Uterus (tissue), 2 donors: Measurements from ENCODE around the gene TUFT1.

Source experiments
- POLR2A ChIP-seq, 2 donors: fragments of 450-650 bp; IDR thresholded peaks; one replicate each; pipeline ENCODE4 v1.6.1; 2016; ENCODE audit warnings: antibody characterized with exemption in 2 of 2, mild to moderate bottlenecking in 1 of 2, moderate library complexity in 1 of 2
- TF ChIP-seq, protein P1 (sequence below), 4 experiments: fragments of 200-600 bp in 2 of 4; fragments of 450-650 bp in 2 of 4; sonication (generic) in 2 of 4; IDR thresholded peaks; one replicate each; pipeline ENCODE4 v1.5.1; 2016 to 2019; ENCODE audit warnings: antibody characterized with exemption in 4 of 4, mild to moderate bottlenecking in 2 of 4, moderate library complexity in 1 of 4

DNA sequence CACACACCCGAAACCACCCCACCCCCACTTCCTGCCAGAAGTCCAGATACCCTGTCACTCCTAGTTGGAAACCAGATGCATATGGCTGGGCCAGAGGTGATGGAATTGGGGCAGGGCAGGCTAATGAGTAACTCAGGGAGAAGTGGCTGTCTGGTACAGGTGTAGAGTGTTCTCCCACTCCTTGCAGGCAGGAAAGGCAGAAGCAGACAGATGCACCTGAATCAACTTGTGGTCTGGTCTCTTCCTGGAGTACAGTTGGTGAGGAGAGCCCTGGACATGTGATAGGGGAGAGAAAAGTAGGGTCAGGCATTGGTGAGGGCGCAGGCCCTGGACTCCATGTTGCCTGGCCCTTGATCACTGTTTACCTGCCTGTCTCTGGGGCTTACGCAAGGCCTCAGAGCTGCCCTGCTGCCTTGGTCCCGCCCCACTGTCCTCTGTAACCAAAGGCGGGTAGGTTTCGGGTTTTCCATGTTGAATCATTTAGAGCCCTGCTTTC is 26.4 kb upstream of the TUFT1 start:
- TF ChIP-seq, protein P1, sequence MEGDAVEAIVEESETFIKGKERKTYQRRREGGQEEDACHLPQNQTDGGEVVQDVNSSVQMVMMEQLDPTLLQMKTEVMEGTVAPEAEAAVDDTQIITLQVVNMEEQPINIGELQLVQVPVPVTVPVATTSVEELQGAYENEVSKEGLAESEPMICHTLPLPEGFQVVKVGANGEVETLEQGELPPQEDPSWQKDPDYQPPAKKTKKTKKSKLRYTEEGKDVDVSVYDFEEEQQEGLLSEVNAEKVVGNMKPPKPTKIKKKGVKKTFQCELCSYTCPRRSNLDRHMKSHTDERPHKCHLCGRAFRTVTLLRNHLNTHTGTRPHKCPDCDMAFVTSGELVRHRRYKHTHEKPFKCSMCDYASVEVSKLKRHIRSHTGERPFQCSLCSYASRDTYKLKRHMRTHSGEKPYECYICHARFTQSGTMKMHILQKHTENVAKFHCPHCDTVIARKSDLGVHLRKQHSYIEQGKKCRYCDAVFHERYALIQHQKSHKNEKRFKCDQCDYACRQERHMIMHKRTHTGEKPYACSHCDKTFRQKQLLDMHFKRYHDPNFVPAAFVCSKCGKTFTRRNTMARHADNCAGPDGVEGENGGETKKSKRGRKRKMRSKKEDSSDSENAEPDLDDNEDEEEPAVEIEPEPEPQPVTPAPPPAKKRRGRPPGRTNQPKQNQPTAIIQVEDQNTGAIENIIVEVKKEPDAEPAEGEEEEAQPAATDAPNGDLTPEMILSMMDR (IDR thresholded peaks at IDR 0.05), result no peak
- TF ChIP-seq POLR2A (IDR thresholded peaks at IDR 0.05), result no peak
